ENCODE results near the gene XAGE3.
"Not testable (repeated sequence)": the region's sequence is repeated elsewhere in the genome, so short reads cannot be mapped to it uniquely, and the experiment has no call there.

The XAGE3 gene

GRCh38 chrX:52867610-52868348 lies at the start of gene XAGE3:
XAGE3 (minus strand) TSS chrX:52868083; CDS start chrX:52867133, 950 bp downstream.
- DNase-seq (ENCODE audit: low spot score): no peak

GRCh38 chrX:52914704-52915103 lies 46.8 kb upstream of the XAGE3 start:
- DNase-seq (ENCODE audit: low spot score): not testable (repeated sequence)

- DNase-seq (ENCODE audit: low spot score): not testable (repeated sequence)
These were observed 45.8 kb upstream of the XAGE3 start for GRCh38 chrX:52913681-52914080.

- DNase-seq (ENCODE audit: low spot score): not testable (repeated sequence)
These were observed 41.6 kb upstream of the XAGE3 start for GRCh38 chrX:52909313-52909969.

GRCh38 chrX:52907900-52908299 lies 40.0 kb upstream of the XAGE3 start:
- not testable (repeated sequence) for DNase-seq (ENCODE audit: low spot score)

GRCh38 chrX:52907137-52907536 lies 39.3 kb upstream of the XAGE3 start:
- not testable (repeated sequence) for DNase-seq (ENCODE audit: low spot score)

- not testable (repeated sequence) for DNase-seq (ENCODE audit: low spot score)
These were observed 38.2 kb upstream of the XAGE3 start for GRCh38 chrX:52906072-52906471.

- not testable (repeated sequence) for DNase-seq (ENCODE audit: low spot score)
These were observed 37.6 kb upstream of the XAGE3 start for GRCh38 chrX:52905531-52905930.

- not testable (repeated sequence) for DNase-seq (ENCODE audit: low spot score)
These were observed 29.2 kb upstream of the XAGE3 start, which contains the start of gene FAM156B for GRCh38 chrX:52896855-52897709. FAM156B (plus strand) TSS chrX:52897330; CDS start chrX:52907226, 9,896 bp downstream.

GRCh38 chrX:52896438-52896837 lies 28.6 kb upstream of the XAGE3 start:
- DNase-seq (ENCODE audit: low spot score): not testable (repeated sequence)

GRCh38 chrX:52888090-52888489 lies 20.2 kb upstream of the XAGE3 start:
- DNase-seq (ENCODE audit: low spot score): not testable (repeated sequence)

GRCh38 chrX:52887459-52887858 lies 19.6 kb upstream of the XAGE3 start:
- not testable (repeated sequence) for DNase-seq (ENCODE audit: low spot score)

GRCh38 chrX:52876386-52876785 lies 8.5 kb upstream of the XAGE3 start:
- DNase-seq (ENCODE audit: low spot score): not testable (repeated sequence)

GRCh38 chrX:52875436-52875835 lies 7.6 kb upstream of the XAGE3 start:
- not testable (repeated sequence) for DNase-seq (ENCODE audit: low spot score)

- DNase-seq (ENCODE audit: low spot score): no peak
These were observed 6.8 kb upstream of the XAGE3 start for GRCh38 chrX:52874661-52875060.

GRCh38 chrX:52873825-52874224 lies 5.9 kb upstream of the XAGE3 start:
- DNase-seq (ENCODE audit: low spot score): not testable (repeated sequence)

- no peak for DNase-seq (ENCODE audit: low spot score)
These were observed 2.2 kb upstream of the XAGE3 start for GRCh38 chrX:52870046-52870445.

- DNase-seq (ENCODE audit: low spot score): no peak
These were observed 2.4 kb downstream of the XAGE3 start for GRCh38 chrX:52865343-52865998.

- not testable (repeated sequence) for DNase-seq (ENCODE audit: low spot score)
These were observed 10.8 kb downstream of the XAGE3 start for GRCh38 chrX:52856991-52857525.

- no peak for DNase-seq (ENCODE audit: low spot score)
These were observed 15.6 kb downstream of the XAGE3 start for GRCh38 chrX:52852110-52852860.

GRCh38 chrX:52843619-52844018 lies 24.3 kb downstream of the XAGE3 start:
- not testable (repeated sequence) for DNase-seq (ENCODE audit: low spot score)

Measured in CD4-positive, alpha-beta T cell treated with Interleukin-6 at 100 ng/mL for 8 hours (primary cell).